ENCODE data around the gene FAM47B.

FAM47B gene

GRCh38 chrX:34978171-34978570, 35.6 kb downstream of the FAM47B start:
- Mint-ChIP-seq H3K4me3 (no peak overlapping the region), H3K9me3 (no peaks in the 10 kb centered on the region), H3K36me3 (ENCODE audit: low read depth) (no peaks in the 10 kb centered on the region), H3K4me1 (ENCODE audit: low read depth) (no peaks in the 10 kb centered on the region), H3K27me3 (ENCODE audit: low read depth) (no peaks in the 10 kb centered on the region), H3K27ac (no peak overlapping the region)
- no peak for DNase-seq (ENCODE audit: low spot score)

- H3K4me1 Mint-ChIP-seq (ENCODE audit: low read depth) = no peaks in the 10 kb centered on the region
- no peaks in the 10 kb centered on the region for H3K27me3 Mint-ChIP-seq (ENCODE audit: low read depth)
Measured at GRCh38 chrX:34987646-34988045, 45.0 kb downstream of the FAM47B start.

More at GRCh38 chrX:34987646-34988045, 45.0 kb downstream of the FAM47B start:
- no peaks in the 10 kb centered on the region for H3K9me3 Mint-ChIP-seq
- no peak overlapping the region for H3K4me3 Mint-ChIP-seq
- no peak overlapping the region for H3K27ac Mint-ChIP-seq
- no peak for DNase-seq (ENCODE audit: low spot score)
- no peaks in the 10 kb centered on the region for H3K36me3 Mint-ChIP-seq (ENCODE audit: low read depth)
